K562 (cell line): Measurements from ENCODE around the gene TTLL10. TPM values are rescaled to one million over a fixed set of nuclear protein-coding genes. Genes with fewer than 3 reads are reported as not detected.

Experiments
- ATF7 ChIP-seq: fragments of 450-650 bp; IDR thresholded peaks from 2 replicates; pipeline ENCODE4 v1.7.1; 2014; ENCODE audit warnings: mild to moderate bottlenecking, moderate library complexity
- ELF1 ChIP-seq: fragments of 200-800 bp; sonication (Bioruptor generic); IDR thresholded peaks from 2 replicates; pipeline ENCODE4 v1.6.1; 2016; ENCODE audit warnings: missing genetic modification characterization, missing compliant biosample characterization
- HDAC3 ChIP-seq: fragments of 450-650 bp; IDR thresholded peaks from 2 replicates; pipeline ENCODE4 v1.6.1; 2018; ENCODE audit warnings: borderline replicate concordance, mild to moderate bottlenecking, moderate library complexity; ENCODE audit not compliant: partially characterized antibody
- HINFP ChIP-seq: fragments of 450-650 bp; conservative IDR thresholded peaks from 2 replicates; pipeline ENCODE4 v1.6.1; 2016; ENCODE audit warnings: missing genetic modification characterization, low read depth, mild to moderate bottlenecking, control low read depth, missing compliant biosample characterization
- HNRNPLL ChIP-seq: fragments of 200-400 bp; formaldehyde crosslinking; IDR thresholded peaks from 2 replicates; pipeline ENCODE4 v1.6.1; 2017; ENCODE audit warnings: low read length, low read depth, mild to moderate bottlenecking; ENCODE audit not compliant: poor library complexity, severe bottlenecking
- KLF10 ChIP-seq: fragments of 250-450 bp; sonication (Bioruptor Pico); IDR thresholded peaks from 2 replicates; pipeline ENCODE4 v1.6.1; 2021; ENCODE audit warnings: matching md5 sums
- REST ChIP-seq, 2 experiments: fragments of 450-650 bp; formaldehyde crosslinking in 1 of 2; IDR thresholded peaks; 2 replicates each; pipeline versions ENCODE4 v1.4.0 to v1.6.1; 2014 to 2020; ENCODE audit warnings: mild to moderate bottlenecking in 2 of 2, borderline replicate concordance in 1 of 2, low read depth in 1 of 2
- THRB ChIP-seq: fragments of 450-650 bp; formaldehyde crosslinking; conservative IDR thresholded peaks from 2 replicates; pipeline ENCODE4 v1.4.0; 2022; ENCODE audit warnings: mild to moderate bottlenecking, missing genetic modification characterization
- TOE1 ChIP-seq, 2 experiments: fragments of 450-650 bp in 1 of 2; sonication (generic) in 1 of 2; formaldehyde crosslinking in 1 of 2; IDR thresholded peaks; 2 replicates each; pipeline versions ENCODE4 v1.7.1 to v1.8.0; 2016 to 2022; ENCODE audit warnings: borderline replicate concordance in 2 of 2, mild to moderate bottlenecking in 2 of 2, antibody characterized with exemption in 1 of 2, inconsistent platforms in 1 of 2, low read depth in 1 of 2, missing genetic modification reagents in 1 of 2, moderate library complexity in 1 of 2
- ZZZ3 ChIP-seq: fragments of 450-650 bp; IDR thresholded peaks from 2 replicates; pipeline ENCODE4 v1.6.1; 2016; ENCODE audit warnings: antibody characterized with exemption, mild to moderate bottlenecking, moderate library complexity
- polyA plus RNA-seq, 8 experiments: library from polyadenylated mRNA; depleted of rRNA in 4 of 8; stranded (reverse) in 5 of 8; unstranded in 3 of 8; fragments of >200 nt; fragmentation: Nextera tagmentation in 2 of 8; fragmentation: Illumina TruSeq in 1 of 8; extraction: Ambion mirVana in 2 of 8; extraction: Trizol in 1 of 8; gene quantifications; 2 replicates each; pipeline versions ENCODE4 v1.2.1 to v1.2.3, GENCODE V29; 2011 to 2014; ENCODE audit warnings: inconsistent platforms in 1 of 8, missing spikeins in 1 of 8
- total RNA-seq, 7 experiments: library from RNA; depleted of rRNA in 6 of 7; stranded (reverse); fragments of >200 nt in 6 of 7; fragmentation: Illumina TruSeq in 2 of 7; extraction: Trizol in 2 of 7; gene quantifications; 2 replicates each; pipeline versions ENCODE4 v1.2.1 to v1.2.3, GENCODE V29; 2011 to 2021; ENCODE audit warnings: low replicate concordance in 1 of 7

The TTLL10 gene
- total and polyA plus RNA-seq, 9 of the 15 experiments (the other 6 are each of a cell fraction or from before 2014, with no cell fraction given): not detected

- TF ChIP-seq THRB: no peak
- no peak for TF ChIP-seq HINFP (tag)
- TF ChIP-seq TOE1 (IDR thresholded peaks at IDR 0.05; ENCODE audit: borderline replicate concordance): no peak
- TF ChIP-seq TOE1 (CRISPR knock-in tag; IDR thresholded peaks at IDR 0.05; ENCODE audit: borderline replicate concordance, low read depth): no peak; the same call in 1 of the 2 replicates
- no peak for TF ChIP-seq KLF10 (CRISPR knock-in tag)
- no peak for TF ChIP-seq ATF7
- no peak for TF ChIP-seq HDAC3
- no peak for TF ChIP-seq REST (IDR thresholded peaks at IDR 0.05; ENCODE audit: borderline replicate concordance)
- no peak for TF ChIP-seq REST (CRISPR knock-in tag; IDR thresholded peaks at IDR 0.05; ENCODE audit: low read depth)
- TF ChIP-seq ELF1 (tag): peak; percentile 42
- TF ChIP-seq HNRNPLL: no peak
- TF ChIP-seq ZZZ3: no peak
Measured at GRCh38 chr1:1232208-1232795, 58.6 kb downstream of the TTLL10 start, which contains the start of gene B3GALT6 (continued).
